GM19099 (cell line): ENCODE results near the gene CD3D.

Source experiments
- POLR2A ChIP-seq: IDR thresholded peaks from 3 replicates; pipeline ENCODE4 v1.6.1; 2011; ENCODE audit warnings: low read depth; ENCODE audit not compliant: insufficient read length; ENCODE audit errors: extremely low read depth

The CD3D gene

DNA sequence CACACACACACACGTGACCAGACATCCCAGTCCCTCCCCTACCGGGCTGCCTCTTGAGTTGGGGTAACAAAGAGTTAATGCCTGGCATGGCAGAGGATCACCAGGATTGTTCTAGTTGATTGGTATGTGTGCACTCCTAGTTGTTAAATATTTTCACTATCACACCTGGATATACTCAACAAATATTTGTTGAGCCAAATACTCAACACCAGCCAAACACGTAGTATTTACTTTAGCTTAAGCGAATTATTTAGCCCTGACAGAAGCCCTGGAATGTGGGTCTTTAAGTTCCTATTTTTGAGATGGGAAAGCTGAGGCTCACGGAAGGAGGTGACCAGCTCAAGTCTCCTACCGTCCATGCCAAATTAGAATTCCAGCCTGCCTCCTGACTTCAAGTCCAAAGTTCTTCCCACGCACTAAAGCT is 27.5 kb downstream of the CD3D start:
- TF ChIP-seq POLR2A = no peak

GRCh38 chr11:118313242-118313641 is 29.3 kb downstream of the CD3D start:
- TF ChIP-seq POLR2A = no peak

- TF ChIP-seq POLR2A = no peak
These were observed 30.2 kb downstream of the CD3D start for GRCh38 chr11:118312328-118312727.

DNA sequence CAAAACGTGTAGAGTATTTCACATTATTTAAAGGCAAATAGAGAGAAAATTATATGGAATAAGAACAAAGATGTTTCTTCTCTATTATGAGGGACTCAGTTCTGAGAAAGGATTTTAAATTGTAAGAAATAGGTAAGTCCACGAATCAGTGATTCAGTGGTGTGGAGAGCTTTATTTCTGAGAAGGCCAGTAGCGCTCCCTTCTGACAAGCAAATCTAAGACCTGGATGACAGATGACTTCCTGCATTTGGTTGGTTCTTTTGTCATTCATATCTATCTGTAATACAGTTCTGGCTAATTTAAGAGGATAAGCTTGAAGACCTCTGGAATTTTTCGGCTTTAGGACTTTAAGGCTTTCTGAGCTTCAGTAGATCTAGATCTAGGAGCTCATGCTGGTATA is 31.0 kb downstream of the CD3D start:
- TF ChIP-seq POLR2A = no peak

- TF ChIP-seq POLR2A = no peak
These were observed 31.6 kb downstream of the CD3D start for GRCh38 chr11:118310781-118311485.

GRCh38 chr11:118310271-118310670 is 32.2 kb downstream of the CD3D start:
- TF ChIP-seq POLR2A = no peak

GRCh38 chr11:118306556-118306955 is 35.9 kb downstream of the CD3D start:
- no peak for TF ChIP-seq POLR2A

DNA sequence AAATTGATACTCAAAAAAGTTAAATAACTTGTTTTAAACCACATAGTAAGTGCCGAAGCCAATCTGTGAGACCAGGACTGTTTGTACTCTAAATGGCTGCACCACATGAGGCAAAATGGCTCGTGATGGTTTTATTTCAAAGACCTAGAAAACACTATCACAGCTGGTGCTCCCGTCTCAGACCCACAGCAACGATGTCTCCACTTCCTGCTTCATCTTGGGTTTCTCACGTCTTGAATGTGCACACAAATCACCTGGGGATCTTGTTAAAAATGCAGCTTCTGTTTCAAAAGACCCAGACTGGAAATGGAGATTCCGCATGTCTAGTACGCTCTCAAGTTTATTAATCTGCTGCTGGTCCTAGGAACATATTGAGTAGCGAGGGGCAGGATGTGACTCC is 36.8 kb downstream of the CD3D start:
- no peak for TF ChIP-seq POLR2A

DNA sequence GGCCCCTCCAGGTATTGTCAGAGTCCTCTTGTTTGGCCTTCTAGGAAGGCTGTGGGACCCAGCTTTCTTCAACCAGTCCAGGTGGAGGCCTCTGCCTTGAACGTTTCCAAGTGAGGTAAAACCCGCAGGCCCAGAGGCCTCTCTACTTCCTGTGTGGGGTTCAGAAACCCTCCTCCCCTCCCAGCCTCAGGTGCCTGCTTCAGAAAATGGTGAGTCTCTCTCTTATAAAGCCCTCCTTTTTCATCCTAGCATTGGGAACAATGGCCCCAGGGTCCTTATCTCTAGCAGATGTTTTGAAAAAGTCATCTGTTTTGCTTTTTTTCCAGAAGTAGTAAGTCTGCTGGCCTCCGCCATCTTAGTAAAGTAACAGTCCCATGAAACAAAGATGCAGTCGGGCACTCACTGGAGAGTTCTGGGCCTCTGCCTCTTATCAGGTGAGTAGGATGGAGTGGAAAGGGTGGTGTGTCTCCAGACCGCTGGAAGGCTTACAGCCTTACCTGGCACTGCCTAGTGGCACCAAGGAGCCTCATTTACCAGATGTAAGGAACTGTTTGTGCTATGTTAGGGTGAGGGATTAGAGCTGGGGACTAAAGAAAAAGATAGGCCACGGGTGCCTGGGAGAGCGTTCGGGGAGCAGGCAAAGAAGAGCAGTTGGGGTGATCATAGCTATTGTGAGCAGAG is 37.8 kb downstream of the CD3D start, which contains the start of gene CD3E:
Gene CD3E, plus strand, starts transcription at position 163 of the 681 bp plus-strand sequence. Its CDS starts 223 bp downstream, at position 386.
- no peak for TF ChIP-seq POLR2A

- TF ChIP-seq POLR2A = no peak
These were observed 38.3 kb downstream of the CD3D start for GRCh38 chr11:118304227-118304567.

GRCh38 chr11:118301600-118302195 is 40.8 kb downstream of the CD3D start:
- no peak for TF ChIP-seq POLR2A

GRCh38 chr11:118295815-118296454 is 46.6 kb downstream of the CD3D start:
- TF ChIP-seq POLR2A = no peak

- no peak for TF ChIP-seq POLR2A
These were observed 47.3 kb downstream of the CD3D start for GRCh38 chr11:118295199-118295598.

GRCh38 chr11:118294053-118294452 is 48.5 kb downstream of the CD3D start:
- no peak for TF ChIP-seq POLR2A

DNA sequence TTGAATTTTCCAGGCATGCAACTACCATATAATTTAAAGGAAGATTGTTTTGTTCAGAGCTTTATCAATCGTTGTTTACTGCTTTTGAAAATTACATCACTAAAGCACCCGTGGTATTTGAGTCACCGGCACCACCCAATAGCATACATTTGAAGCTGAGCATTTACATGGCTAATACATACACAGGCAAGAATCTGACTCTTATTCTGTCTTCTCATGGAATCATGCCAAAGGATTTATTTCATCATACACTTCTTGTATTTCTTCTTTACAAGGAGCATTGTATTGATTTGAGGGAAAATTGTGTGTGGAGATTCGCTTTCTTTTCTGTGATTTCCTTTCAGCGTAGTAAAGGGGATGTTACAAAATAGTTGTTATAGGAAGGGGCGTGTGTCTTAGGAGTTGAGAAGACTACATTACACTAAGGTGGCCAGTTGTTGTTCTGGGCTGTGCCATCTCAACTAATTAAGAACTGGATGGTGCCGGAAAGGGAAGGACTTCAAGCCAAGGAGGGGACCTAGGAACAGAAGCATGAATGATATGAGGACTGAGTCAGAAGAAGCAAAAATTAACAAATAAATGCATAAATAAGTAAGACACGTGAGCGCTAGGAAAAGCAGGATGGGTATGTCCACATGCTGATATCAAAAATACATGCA is 50.9 kb downstream of the CD3D start:
- TF ChIP-seq POLR2A = no peak
